Kidney (tissue), 14 donors: Measurements from ENCODE around the gene PDE6B. TPM values are rescaled to one million over a fixed set of nuclear protein-coding genes. Genes with fewer than 3 reads are reported as not detected.

Experiments
- DNase-seq, 5 donors: peaks; one replicate each; pipeline ENCODE4 v3.0.0-alpha.2; 2013 to 2020
- FAIRE-seq: peaks from 2 replicates; lab custom pipeline; 2012; peaks lifted over from hg19 to GRCh38; lab: Jason Lieb, UNC
- H3K27ac ChIP-seq, 2 donors: one replicate each; pipeline ENCODE4 v1.7.0; 2013; ENCODE audit warnings: low read depth in 2 of 2, low read length in 2 of 2, inconsistent platforms in 1 of 2
- H3K27me3 ChIP-seq: one replicate; pipeline ENCODE4 v1.7.1; 2013; ENCODE audit warnings: low read length, inconsistent platforms; ENCODE audit not compliant: control insufficient read depth, insufficient read depth
- H3K36me3 ChIP-seq, 3 donors: one replicate each; pipeline versions ENCODE4 v1.7.0 to v1.7.1; 2013; ENCODE audit warnings: low read length in 3 of 3, control low read depth in 1 of 3, inconsistent platforms in 1 of 3; ENCODE audit not compliant: insufficient read depth in 3 of 3, control insufficient read depth in 2 of 3
- H3K4me1 ChIP-seq, 3 donors: one replicate each; pipeline versions ENCODE4 v1.7.0 to v1.7.1; 2013; ENCODE audit warnings: low read length in 3 of 3, inconsistent platforms in 1 of 3, low read depth in 1 of 3; ENCODE audit not compliant: control insufficient read depth in 2 of 3, insufficient read depth in 2 of 3
- H3K4me3 ChIP-seq, 3 donors: one replicate each; pipeline versions ENCODE4 v1.7.0 to v1.8.1; 2013; ENCODE audit warnings: low read length in 3 of 3, control low read depth in 1 of 3, inconsistent platforms in 1 of 3
- H3K9ac ChIP-seq, 3 donors: one replicate each; pipeline versions ENCODE4 v1.7.0 to v1.7.1; 2013; ENCODE audit warnings: low read length in 3 of 3, control low read depth in 1 of 3, inconsistent platforms in 1 of 3
- H3K9me3 ChIP-seq, 3 donors: one replicate each; pipeline versions ENCODE4 v1.7.0 to v1.7.1; 2013; ENCODE audit warnings: low read length in 3 of 3, control low read depth in 1 of 3, inconsistent platforms in 1 of 3; ENCODE audit not compliant: control insufficient read depth in 2 of 3, insufficient read depth in 1 of 3
- intact Hi-C: fragments of 100-400 bp; cut with DNase I; formaldehyde crosslinking; loops from one replicate; pipeline ENCODE4 v1.11.1; 2022
- polyA plus RNA-seq: library from polyadenylated mRNA; stranded (reverse); fragments of 350-450 nt; fragmentation: Illumina TruSeq; extraction: RNeasy Lipid Tissue Mini Kit (QIAGEN cat#74804); gene quantifications from one replicate; pipeline ENCODE4 v1.2.3, GENCODE V29; 2014; ENCODE audit warnings: low read depth, low replicate concordance; ENCODE audit not compliant: insufficient read depth
- total RNA-seq: library from RNA; stranded (reverse); fragmentation: NEBNext Ultra II Directional; extraction: Animal tissue kit (Norgen Biotek cat#: 25700); gene quantifications from one replicate; pipeline ENCODE4 v1.2.1, GENCODE V29; 2021
- TF ChIP-seq, protein P1 (sequence below): IDR thresholded peaks from 3 replicates; pipeline ENCODE4 v1.5.1; 2012; ENCODE audit warnings: mild to moderate bottlenecking, moderate library complexity, borderline replicate concordance; ENCODE audit not compliant: insufficient read depth; ENCODE audit errors: extremely low read depth
- donor health status: control.
- donor health status: control.
- donor health status: control.
- donor health status: control.
- donor health status: control.
- donor health status: DM: yes; HTN: yes; CAD: no.
- donor health status: Normal renal cell carcinoma (clear cell type).

Gene PDE6B
- total and polyA plus RNA-seq, 2 donors from 2014 or later, result 10.7 to 10.8 TPM

GRCh38 chr4:675036-675882 lies 49.9 kb downstream of the PDE6B start:
- H3K27me3 ChIP-seq, result no peaks in the 10 kb centered on the region
- intact Hi-C loops, result no loop called here

DNA sequence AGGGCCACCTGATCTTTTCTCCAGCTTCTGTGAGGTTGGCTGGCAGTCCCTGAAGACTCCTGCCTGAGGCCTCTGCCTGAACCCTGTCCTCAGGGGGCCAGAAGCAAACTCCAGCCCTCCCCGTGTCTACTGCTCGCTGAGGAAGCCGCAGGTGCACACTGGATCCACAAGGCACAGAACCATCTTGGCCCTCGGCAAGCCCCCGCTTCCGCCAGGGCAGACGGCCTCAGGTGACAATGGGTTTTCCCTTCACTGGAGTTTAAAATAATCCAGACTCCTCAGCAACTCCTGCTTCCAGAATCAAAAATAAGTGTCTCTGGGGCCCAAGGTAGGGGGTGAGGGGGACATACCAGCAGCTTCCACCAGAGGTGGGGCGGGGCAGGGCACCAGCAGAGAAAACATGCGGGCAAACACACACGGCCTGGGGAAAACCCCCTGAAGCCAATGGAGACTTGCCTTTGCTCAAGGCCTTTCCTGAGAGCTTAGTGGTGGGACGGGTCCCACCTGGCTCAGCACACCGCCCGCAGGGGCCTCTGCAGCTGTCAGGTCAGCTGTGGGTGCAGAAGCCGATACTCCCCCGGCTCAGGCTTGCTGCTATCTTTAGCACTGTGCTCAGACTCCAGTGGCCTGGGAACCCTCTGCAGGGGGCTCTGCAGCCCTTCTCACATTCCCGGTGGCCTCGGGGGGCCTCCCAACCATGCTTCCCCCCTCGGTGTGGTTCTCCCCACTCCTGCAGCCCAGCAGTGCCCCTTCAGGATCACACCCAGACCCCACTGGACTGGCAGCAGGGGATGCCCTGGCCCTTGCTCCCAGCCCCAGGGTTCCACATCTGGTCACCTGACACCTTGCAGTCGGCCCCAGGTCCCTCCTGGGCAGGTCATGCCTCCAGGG lies 50.9 kb downstream of the PDE6B start:
- Histone ChIP-seq H3K27ac (no peak overlapping the region), H3K27me3 (no peaks in the 10 kb centered on the region), H3K4me1 (peaks cover 0 to 21% (median 0%) of the 10 kb centered on the region in 3 donors), H3K36me3 (peaks cover 0 to 9% (median 8%) of the 10 kb centered on the region in 3 donors), H3K9ac (no peak overlapping the region), H3K9me3 (no peaks in the 10 kb centered on the region), H3K4me3 (no peak overlapping the region)
- TF ChIP-seq, protein P1, sequence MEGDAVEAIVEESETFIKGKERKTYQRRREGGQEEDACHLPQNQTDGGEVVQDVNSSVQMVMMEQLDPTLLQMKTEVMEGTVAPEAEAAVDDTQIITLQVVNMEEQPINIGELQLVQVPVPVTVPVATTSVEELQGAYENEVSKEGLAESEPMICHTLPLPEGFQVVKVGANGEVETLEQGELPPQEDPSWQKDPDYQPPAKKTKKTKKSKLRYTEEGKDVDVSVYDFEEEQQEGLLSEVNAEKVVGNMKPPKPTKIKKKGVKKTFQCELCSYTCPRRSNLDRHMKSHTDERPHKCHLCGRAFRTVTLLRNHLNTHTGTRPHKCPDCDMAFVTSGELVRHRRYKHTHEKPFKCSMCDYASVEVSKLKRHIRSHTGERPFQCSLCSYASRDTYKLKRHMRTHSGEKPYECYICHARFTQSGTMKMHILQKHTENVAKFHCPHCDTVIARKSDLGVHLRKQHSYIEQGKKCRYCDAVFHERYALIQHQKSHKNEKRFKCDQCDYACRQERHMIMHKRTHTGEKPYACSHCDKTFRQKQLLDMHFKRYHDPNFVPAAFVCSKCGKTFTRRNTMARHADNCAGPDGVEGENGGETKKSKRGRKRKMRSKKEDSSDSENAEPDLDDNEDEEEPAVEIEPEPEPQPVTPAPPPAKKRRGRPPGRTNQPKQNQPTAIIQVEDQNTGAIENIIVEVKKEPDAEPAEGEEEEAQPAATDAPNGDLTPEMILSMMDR, result no peak
- intact Hi-C loops, result no loop called here
- FAIRE-seq (no peak), DNase-seq (peak in 3 of 5 donors; percentile 37 to 74 (median 70))

More at GRCh38 chr4:675036-675882, 49.9 kb downstream of the PDE6B start:
- H3K4me1 ChIP-seq, result peaks cover 0 to 15% (median 0%) of the 10 kb centered on the region in 3 donors
- H3K36me3 ChIP-seq, result peaks cover 0 to 14% (median 10%) of the 10 kb centered on the region in 3 donors
- peak overlapping the region; percentile 90 to 98 for H3K27ac ChIP-seq
- no peaks in the 10 kb centered on the region for H3K9me3 ChIP-seq
- H3K9ac ChIP-seq, result peak overlapping the region; percentile 33 to 93 (median 83)
- TF ChIP-seq, protein P1, result no peak
- DNase-seq, result peak in 2 of 5 donors; percentile 83 to 84
- FAIRE-seq, result no peak
- peak overlapping the region; percentile 53 to 83 (median 81) for H3K4me3 ChIP-seq

DNA sequence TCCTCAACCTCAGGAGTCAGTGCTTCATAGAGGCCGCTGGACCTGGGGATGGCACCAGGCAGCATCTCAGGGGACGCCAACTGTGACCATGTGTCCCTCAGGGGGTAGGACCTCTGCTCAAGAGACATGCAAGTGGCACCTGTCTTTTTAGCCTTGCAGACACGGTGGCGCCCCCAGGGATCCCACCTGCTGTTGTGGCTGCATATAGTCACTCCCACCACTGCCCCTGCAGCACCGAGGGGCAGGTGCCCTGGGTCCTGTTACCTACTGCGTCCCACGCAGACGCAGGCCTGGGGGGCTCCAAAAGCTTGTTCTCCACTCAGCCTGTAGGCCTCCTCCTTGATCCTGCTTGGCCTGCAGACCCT lies 51.5 kb downstream of the PDE6B start:
- no peak overlapping the region for H3K9ac ChIP-seq
- no peaks in the 10 kb centered on the region for H3K27me3 ChIP-seq
- H3K4me1 ChIP-seq, result peaks cover 0 to 21% (median 0%) of the 10 kb centered on the region in 3 donors
- FAIRE-seq (no peak), DNase-seq (peak in 1 of 5 donors; percentile 79)
- TF ChIP-seq, protein P1, result no peak
- no peak overlapping the region for H3K27ac ChIP-seq
- H3K9me3 ChIP-seq, result no peaks in the 10 kb centered on the region
- H3K4me3 ChIP-seq, result no peak overlapping the region
- peaks cover 0 to 4% (median 4%) of the 10 kb centered on the region in 3 donors for H3K36me3 ChIP-seq
- intact Hi-C loops, result no loop called here
